HG03066 (cell line): ENCODE data around the gene WBP1L.
A peak's percentile ranks its signal among the peaks of the same experiment; 100 is the strongest.
"Not testable (repeated sequence)": the region's sequence is repeated elsewhere in the genome, so short reads cannot be mapped to it uniquely, and the experiment has no call there.

ENCODE experiments used
- ATAC-seq: cut with Tn5 transposase; IDR thresholded peaks from one replicate; pipeline ENCODE4 v1.9.1; 2021; ENCODE audit warnings: low read depth; ENCODE audit not compliant: unreplicated experiment

WBP1L gene

GRCh38 chr10:102743588-102744373, at the start of gene WBP1L:
WBP1L (plus strand) TSS chr10:102743948; CDS start chr10:102744054, 106 bp downstream.
- peak; percentile 99 for ATAC-seq

DNA sequence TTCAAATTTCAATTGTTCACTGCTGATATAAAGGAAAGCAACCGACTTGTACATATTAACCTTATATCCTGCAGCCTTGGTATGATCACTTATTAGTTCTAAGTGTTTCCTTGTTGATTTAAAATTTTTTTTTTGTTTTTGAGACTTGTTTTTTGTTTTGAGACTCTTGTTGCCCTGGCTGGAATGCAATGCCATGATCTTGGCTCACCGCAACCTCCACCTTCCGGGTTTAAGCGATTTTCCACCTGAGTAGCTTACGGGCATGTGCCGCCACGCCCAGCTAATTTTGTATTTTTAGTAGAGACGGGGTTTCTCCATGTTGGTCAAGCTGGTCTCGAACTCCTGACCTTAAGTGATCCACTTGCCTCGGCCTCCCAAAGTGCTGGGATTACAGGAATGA, 48.3 kb upstream of the WBP1L start:
- ATAC-seq = not testable (repeated sequence)

GRCh38 chr10:102696736-102697135, 47.0 kb upstream of the WBP1L start:
- ATAC-seq = no peak

GRCh38 chr10:102698894-102699293, 44.9 kb upstream of the WBP1L start:
- ATAC-seq = no peak

DNA sequence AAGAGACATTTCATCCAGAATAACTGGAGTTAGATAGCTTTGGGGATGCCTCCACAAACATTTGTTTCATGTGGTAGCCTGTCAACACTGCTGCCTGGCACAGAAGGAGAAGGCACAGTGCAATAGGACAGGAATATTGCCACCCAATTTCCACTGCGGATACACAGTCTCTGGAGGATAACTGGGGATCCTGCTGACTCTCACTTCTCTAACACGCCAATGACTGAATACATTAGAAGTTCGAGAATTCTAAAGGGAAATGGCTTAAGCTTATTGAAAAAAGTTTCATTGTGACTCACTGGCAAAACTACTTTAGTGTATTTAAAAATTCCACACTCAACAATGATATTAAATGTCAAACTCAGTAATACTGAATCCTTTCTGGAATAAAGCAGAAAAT, 42.5 kb upstream of the WBP1L start:
- no peak for ATAC-seq

- ATAC-seq = no peak
These were observed 42.0 kb upstream of the WBP1L start for GRCh38 chr10:102701796-102702195.

- no peak for ATAC-seq
These were observed 41.0 kb upstream of the WBP1L start for GRCh38 chr10:102702742-102703141.

- ATAC-seq = no peak
These were observed 38.8 kb upstream of the WBP1L start for GRCh38 chr10:102704915-102705314.

- no peak for ATAC-seq
These were observed 38.2 kb upstream of the WBP1L start for GRCh38 chr10:102705531-102705930.

GRCh38 chr10:102710609-102711008, 33.1 kb upstream of the WBP1L start:
- no peak for ATAC-seq

GRCh38 chr10:102712089-102712488, 31.7 kb upstream of the WBP1L start:
- no peak for ATAC-seq

GRCh38 chr10:102712843-102713538, 30.8 kb upstream of the WBP1L start:
- ATAC-seq = no peak

- no peak for ATAC-seq
These were observed 30.3 kb upstream of the WBP1L start for GRCh38 chr10:102713539-102713813.

DNA sequence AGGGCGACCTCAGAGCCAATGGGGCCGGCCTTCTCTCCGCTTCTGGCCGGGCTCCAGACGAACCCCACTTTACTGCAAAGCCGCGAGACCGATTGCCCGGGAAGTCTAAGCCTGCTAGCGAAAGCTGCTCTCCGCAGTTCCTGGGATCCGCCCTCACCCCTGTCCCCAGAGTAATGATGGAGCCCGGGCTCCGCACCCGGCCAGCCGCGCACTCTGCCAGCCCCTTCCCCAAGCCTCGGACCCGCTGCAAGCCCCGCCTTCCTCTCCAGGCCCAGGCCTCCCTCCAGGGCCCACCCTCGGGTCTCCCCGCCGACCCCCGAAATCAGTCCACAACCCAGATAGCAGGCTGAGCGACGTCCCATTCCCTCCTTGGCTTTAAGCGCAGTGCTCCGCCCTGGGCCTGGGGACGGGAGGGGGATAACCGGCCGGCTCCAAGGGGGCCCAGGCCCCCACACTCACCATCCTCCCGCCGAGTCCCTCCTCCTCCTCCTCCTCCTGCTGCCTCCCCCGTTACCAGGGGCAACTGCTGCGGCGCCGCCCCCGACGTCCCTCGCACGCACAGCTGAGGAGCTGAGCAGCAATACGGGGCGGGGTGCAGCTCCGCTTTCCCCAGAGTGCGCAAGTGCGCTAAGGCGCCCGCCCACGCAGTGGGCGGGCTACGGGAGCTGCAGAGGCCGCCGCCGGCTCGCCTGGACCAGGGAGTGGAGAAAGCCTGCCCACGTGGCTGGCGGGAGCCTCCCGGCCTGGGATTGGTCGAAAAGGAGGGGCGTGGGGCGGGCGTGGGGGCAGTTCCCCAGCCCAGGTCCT, 29.7 kb upstream of the WBP1L start, which contains the start of gene ARL3:
TSS of gene ARL3 (minus strand) at position 584 of the 807 bp plus-strand sequence. CDS start at position 462, 122 bp downstream.
- peak; percentile 76 for ATAC-seq

GRCh38 chr10:102714621-102715455, 28.9 kb upstream of the WBP1L start, which contains the start of gene SFXN2:
SFXN2 (plus strand) TSS chr10:102714636; CDS start chr10:102726637, 12,001 bp downstream.
- peak; percentile 17 for ATAC-seq

DNA sequence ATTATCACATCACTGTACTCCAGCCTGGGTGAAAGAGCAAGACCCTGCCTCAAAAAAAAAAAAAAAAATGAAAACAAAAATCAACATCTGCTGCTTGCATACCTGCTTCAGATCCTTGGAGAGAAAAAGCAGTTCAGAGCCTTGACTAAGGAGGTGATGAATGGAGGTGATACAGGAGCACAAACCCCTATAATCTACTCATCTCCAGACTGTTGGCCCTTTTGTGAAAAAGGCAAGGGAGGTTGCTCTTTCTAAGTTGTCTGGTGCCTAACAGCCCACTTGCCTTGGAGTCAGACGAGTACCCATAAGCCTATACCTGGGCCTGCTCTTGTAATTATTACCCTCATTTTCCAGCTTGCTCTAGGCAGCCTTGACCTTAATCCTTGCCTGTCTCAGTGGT, 27.9 kb upstream of the WBP1L start:
- no peak for ATAC-seq

DNA sequence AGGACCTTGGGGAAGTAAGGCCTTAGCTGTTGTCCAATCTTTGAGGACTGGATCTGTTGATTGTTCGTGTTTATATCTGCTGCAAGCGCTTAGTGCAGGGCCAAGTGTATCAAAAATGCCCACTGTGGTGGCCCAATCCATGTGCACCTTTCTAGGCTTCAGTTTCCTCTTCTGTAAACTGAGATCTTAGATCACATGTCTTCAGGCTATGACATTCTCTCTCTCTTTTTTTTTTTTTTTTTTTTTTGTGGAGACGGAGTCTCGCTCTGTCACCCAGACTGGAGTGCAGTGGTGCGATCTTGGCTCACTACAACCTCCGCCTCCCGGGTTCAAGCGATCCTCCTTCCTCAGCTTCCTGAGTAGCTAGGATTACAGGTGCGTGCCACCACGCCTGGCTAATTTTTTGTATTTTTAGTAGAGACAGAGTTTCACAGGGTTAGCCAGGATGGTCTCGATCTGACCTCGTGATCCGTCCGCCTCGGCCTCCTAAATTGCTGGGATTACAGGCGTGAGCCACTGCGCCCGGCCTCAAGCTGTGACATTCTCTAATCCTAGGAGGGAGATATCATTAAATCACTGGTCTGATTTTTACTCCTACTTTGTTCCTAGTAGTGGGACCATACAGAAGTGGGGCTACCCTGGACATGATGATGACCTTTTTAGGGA, 26.7 kb upstream of the WBP1L start:
- not testable (repeated sequence) for ATAC-seq

DNA sequence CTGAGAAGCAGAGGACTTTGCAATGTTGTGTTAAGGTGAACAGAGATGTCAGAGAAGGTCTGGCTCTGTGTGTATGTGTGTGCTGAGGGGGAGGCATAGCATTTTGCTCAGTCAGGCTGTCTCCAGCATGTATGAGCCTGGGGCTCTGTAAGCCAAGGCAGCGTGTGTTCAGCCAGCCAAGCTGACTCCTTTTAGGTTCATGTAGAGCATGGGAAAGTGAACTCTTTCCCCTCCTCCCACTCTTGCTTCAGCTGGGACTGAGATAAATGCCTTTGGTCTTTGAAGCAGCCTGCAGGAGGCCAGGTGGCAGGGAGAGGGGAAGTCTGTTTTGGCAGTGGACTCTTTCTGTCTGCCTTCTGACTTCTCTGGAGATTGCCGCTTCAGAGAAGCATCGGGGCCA, 25.5 kb upstream of the WBP1L start:
- no peak for ATAC-seq

DNA sequence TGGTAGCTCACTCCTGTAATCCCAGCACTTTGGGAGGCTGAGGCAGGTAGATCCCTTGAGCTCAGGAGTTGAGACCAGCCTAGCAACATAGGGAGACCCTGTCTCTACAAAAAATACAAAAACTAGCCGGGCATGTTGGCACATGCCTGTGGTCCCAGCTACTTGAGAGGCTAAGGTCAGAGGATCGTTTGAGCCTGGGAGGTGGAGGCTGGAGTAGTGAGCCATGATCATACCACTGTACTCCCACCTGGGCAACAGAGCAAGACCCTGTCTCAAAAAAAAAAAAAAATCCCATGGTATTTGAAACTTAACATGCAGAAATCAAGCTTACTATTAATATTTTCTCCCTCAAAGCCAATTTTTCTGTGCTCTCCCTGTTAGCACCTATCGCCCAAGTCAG, 23.4 kb upstream of the WBP1L start:
- ATAC-seq = no peak
